WERI-Rb-1 (cell line): Measurements from ENCODE around the gene ERF.
A peak's percentile ranks its signal among the peaks of the same experiment; 100 is the strongest.

ENCODE experiments used
- DNase-seq: peaks from one replicate; pipeline ENCODE4 v3.0.0-alpha.2; 2020
- H3K27ac ChIP-seq: fragments of 250-450 bp; sonication (Bioruptor Pico); 2 replicates; pipeline ENCODE4 v1.5.1; 2020; ENCODE audit warnings: mild to moderate bottlenecking, moderate library complexity
- H3K27me3 ChIP-seq: fragments of 250-450 bp; sonication (Bioruptor Pico); 2 replicates; pipeline ENCODE4 v1.5.1; 2021; ENCODE audit warnings: mild to moderate bottlenecking, low read depth, moderate library complexity; ENCODE audit not compliant: insufficient read depth, severe bottlenecking
- H3K36me3 ChIP-seq: fragments of 250-450 bp; sonication (Bioruptor Pico); 2 replicates; pipeline ENCODE4 v1.5.1; 2020; ENCODE audit warnings: mild to moderate bottlenecking, moderate library complexity
- H3K4me3 ChIP-seq: 2 replicates; pipeline ENCODE4 v1.5.1; 2011; ENCODE audit warnings: low read depth, mild to moderate bottlenecking, control low read depth, low read length
- H3K9me3 ChIP-seq: fragments of 250-450 bp; sonication (Bioruptor Pico); 2 replicates; pipeline ENCODE4 v1.5.1; 2021; ENCODE audit warnings: mild to moderate bottlenecking, moderate library complexity; ENCODE audit not compliant: severe bottlenecking
- CTCF ChIP-seq: IDR thresholded peaks from 2 replicates; pipeline ENCODE4 v1.5.1; 2011; ENCODE audit warnings: low read depth, mild to moderate bottlenecking, control low read depth, inconsistent platforms, low read length

ERF gene

DNA sequence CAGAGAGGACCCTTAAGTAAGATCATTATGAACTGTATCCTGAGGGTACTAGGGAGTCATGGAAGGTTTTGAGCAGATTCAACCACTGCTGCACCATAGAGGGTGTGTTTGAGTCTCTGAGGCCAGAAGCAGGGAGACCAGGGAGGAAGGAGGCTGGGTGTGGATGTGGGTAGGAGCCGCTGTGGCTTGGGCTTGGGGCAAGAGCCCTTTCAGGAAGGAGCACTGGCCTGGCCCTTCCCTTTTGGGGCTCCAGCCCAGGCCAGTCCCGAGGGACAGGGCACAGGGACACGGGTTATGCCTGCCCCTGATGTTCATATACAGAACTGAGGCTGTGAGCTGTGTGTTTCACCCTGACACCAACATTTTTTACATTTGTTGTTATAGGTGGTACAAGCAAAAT, 21.4 kb upstream of the ERF start:
- DNase-seq: no peak
- Histone ChIP-seq H3K36me3 (peaks cover 31% of the 10 kb centered on the region), H3K27me3 (no peaks in the 10 kb centered on the region), H3K4me3 (no peak overlapping the region), H3K9me3 (no peaks in the 10 kb centered on the region), H3K27ac (no peak overlapping the region)
- TF ChIP-seq CTCF: no peak

- H3K4me3 ChIP-seq: no peak overlapping the region
- H3K27ac ChIP-seq: no peak overlapping the region
- no peak for TF ChIP-seq CTCF
- H3K9me3 ChIP-seq: no peaks in the 10 kb centered on the region
- no peaks in the 10 kb centered on the region for H3K27me3 ChIP-seq
- no peak for DNase-seq
- H3K36me3 ChIP-seq: peaks cover 31% of the 10 kb centered on the region
These were observed 20.6 kb upstream of the ERF start for GRCh38 chr19:42275517-42275916.

DNA sequence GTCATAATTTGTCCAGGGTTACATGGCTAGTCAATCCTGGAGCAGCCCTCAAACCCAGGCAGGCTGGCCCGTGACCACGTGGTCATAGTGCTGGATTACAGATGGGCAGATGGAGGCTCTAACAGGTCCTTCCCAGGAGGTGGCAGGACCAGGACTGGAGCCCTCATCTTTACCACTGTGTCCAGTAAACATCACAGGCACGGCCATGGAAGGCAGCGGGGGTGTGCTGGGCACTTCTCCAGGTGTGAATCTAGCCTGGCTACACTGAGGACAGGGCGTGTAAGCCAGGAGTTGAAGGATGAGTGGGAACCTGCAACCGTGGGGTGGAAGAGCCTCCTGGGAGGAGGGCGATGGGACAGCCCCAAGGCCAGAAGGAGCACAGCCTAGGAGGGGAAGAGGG, 20.2 kb upstream of the ERF start:
- Histone ChIP-seq H3K36me3 (peaks cover 31% of the 10 kb centered on the region), H3K9me3 (no peaks in the 10 kb centered on the region), H3K27me3 (no peaks in the 10 kb centered on the region), H3K4me3 (no peak overlapping the region), H3K27ac (no peak overlapping the region)
- DNase-seq: peak; percentile 58
- TF ChIP-seq CTCF: no peak

- Histone ChIP-seq H3K9me3 (no peaks in the 10 kb centered on the region), H3K4me3 (no peak overlapping the region), H3K27ac (no peak overlapping the region; the same call in 1 of the 2 replicates), H3K36me3 (peaks cover 31% of the 10 kb centered on the region), H3K27me3 (no peaks in the 10 kb centered on the region)
- TF ChIP-seq CTCF: no peak
- no peak for DNase-seq
These were observed 19.2 kb upstream of the ERF start for GRCh38 chr19:42274065-42274682.

- Histone ChIP-seq H3K27me3 (no peaks in the 10 kb centered on the region), H3K36me3 (peaks cover 31% of the 10 kb centered on the region), H3K9me3 (no peaks in the 10 kb centered on the region), H3K4me3 (no peak overlapping the region), H3K27ac (no peak overlapping the region)
- no peak for TF ChIP-seq CTCF
- DNase-seq: no peak
These were observed 18.6 kb upstream of the ERF start for GRCh38 chr19:42273407-42274064.
